Measurements from ENCODE around the gene KRTAP1-3.

GRCh38 chr17:41073676-41074075 lies 39.0 kb upstream of the KRTAP1-3 start:
- TF ChIP-seq RAD21 (IDR thresholded peaks at IDR 0.05; ENCODE audit: low read length) = no peak
- no peak for TF ChIP-seq CTCF (conservative IDR thresholded peaks at IDR 0.05; ENCODE audit: low read depth, low read length)
- no peak for TF ChIP-seq RFX5 (IDR thresholded peaks at IDR 0.05; ENCODE audit: low read depth, low read length)
- no peak for TF ChIP-seq MXI1 (IDR thresholded peaks at IDR 0.05; ENCODE audit: borderline replicate concordance, low read depth, low read length)
- TF ChIP-seq MAZ (IDR thresholded peaks at IDR 0.05; ENCODE audit: borderline replicate concordance, low read depth, low read length) = no peak
- no peak for TF ChIP-seq POLR2A (IDR thresholded peaks at IDR 0.05; ENCODE audit: low read depth, low read length)
- no peak for TF ChIP-seq MAFK (IDR thresholded peaks at IDR 0.05; ENCODE audit: low read depth, low read length)
- no peak for TF ChIP-seq RCOR1 (IDR thresholded peaks at IDR 0.05; ENCODE audit: insufficient replicate concordance, low read length)

Measured in IMR-90 (cell line).